Activated T-cell treated with anti-CD3 and anti-CD28 coated beads, Interleukin-2, amount 50 U/mL, for 72 hours (primary cell): ENCODE results near the gene AFF1. TPM values are rescaled to one million over a fixed set of nuclear protein-coding genes. Genes with fewer than 3 reads are reported as not detected.

Experiments used
- ATAC-seq, 2 donors: fragments of 150-1000 bp; cut with Tn5 transposase; replicated peaks in 1 of 2; 2 replicates each; pipeline ENCODE4 v1.10.0; 2021; ENCODE audit warnings: moderate library complexity in 2 of 2, mild to moderate bottlenecking in 1 of 2
- DNase-seq, 2 donors: peaks; one replicate each; pipeline ENCODE4 v3.0.0; 2021 to 2022; ENCODE audit warnings: mixed read lengths in 1 of 2
- H3K27ac Mint-ChIP-seq: one replicate; pipeline ENCODE4 v1.8.0; 2022; ENCODE audit warnings: mild to moderate bottlenecking, moderate library complexity, mixed read lengths
- H3K27me3 Mint-ChIP-seq: one replicate; pipeline ENCODE4 v1.8.0; 2022; ENCODE audit warnings: low read depth, mixed read lengths
- H3K36me3 Mint-ChIP-seq, 2 donors: one replicate each; pipeline ENCODE4 v1.8.0; 2022; ENCODE audit warnings: mixed read lengths in 2 of 2, mild to moderate bottlenecking in 1 of 2; ENCODE audit not compliant: insufficient read depth in 2 of 2
- H3K4me1 Mint-ChIP-seq: one replicate; pipeline ENCODE4 v1.8.0; 2022; ENCODE audit warnings: low read depth, mixed read lengths
- H3K4me3 Mint-ChIP-seq, 2 donors: one replicate each; pipeline ENCODE4 v1.8.0; 2022; ENCODE audit warnings: mild to moderate bottlenecking in 2 of 2, mixed read lengths in 2 of 2, moderate library complexity in 2 of 2
- H3K9me3 Mint-ChIP-seq, 2 donors: one replicate each; pipeline ENCODE4 v1.8.0; 2022; ENCODE audit warnings: mixed read lengths in 2 of 2
- total RNA-seq, 2 donors: library from RNA; stranded (reverse); gene quantifications; one replicate each; pipeline ENCODE4 v1.2.3, GENCODE V29; 2022

The AFF1 gene
- total RNA-seq, 2 donors from 2014 or later, result 57.5 to 68.6 TPM

DNA sequence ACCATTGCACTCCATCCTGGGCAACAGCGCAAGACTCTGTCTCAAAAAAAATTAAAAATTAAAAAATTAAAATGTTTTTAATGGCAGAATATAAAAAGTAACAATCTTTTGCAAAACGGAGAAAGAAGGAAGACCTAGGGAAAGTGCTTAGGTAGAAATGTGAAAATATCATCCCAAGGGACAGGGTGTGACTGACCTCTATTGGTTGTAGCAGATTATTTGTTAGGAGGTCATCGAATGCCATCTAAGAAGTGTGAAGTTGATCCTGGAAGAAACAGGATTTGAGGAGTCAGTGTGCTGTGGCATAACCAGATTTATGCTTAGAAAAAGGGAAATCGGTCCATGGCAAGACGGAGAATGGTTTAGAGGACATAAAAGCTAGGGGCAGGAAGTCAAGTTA is 24.4 kb upstream of the AFF1 start:
- DNase-seq (no peak), ATAC-seq (no peak)
- Mint-ChIP-seq H3K9me3 (no peaks in the 10 kb centered on the region), H3K36me3 (no peaks in the 10 kb centered on the region), H3K4me1 (peaks cover 22% of the 10 kb centered on the region), H3K27ac (no peak overlapping the region), H3K4me3 (no peak overlapping the region), H3K27me3 (no peaks in the 10 kb centered on the region)

DNA sequence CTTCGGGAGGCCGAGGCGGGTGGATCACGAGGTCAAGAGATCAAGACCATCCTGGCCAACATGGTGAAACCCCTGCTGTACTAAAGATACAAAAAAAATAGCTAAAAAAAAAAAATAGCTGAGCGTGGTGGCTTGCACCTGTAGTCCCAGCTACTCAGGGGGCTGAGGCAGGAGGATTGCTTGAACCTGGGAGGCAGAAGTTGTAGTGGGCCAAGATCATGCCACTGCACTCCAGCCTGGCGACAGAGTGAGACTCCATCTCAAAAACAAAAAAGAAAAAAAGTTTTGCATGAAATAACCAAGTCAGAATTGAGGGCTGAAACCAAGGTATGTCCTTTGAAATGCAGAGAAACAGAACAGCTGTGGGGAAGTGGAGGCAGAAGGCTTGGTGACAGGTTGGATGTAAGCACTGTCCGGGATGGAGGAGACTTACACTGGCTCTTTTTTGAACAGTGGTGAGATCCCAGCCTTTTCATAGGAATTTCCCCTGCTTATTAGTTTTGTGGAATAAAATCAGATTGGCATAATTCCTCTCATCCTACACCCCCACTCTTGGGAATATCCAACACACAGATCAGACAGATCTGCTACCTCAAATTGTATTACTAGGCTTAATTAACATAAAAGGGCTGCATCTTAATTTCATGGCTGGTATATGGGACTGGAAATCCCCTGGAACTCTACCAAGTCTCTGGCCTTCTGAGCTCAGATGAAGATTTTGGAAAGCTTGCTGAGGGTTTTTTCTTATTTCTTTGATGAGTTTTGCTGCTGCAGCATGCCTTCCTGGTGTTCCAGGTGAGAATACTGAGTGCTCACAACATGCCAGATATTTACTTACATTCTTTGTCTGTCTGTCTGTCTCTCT is 23.8 kb upstream of the AFF1 start:
- no peaks in the 10 kb centered on the region for H3K9me3 Mint-ChIP-seq
- H3K27me3 Mint-ChIP-seq, result no peaks in the 10 kb centered on the region
- H3K27ac Mint-ChIP-seq, result no peak overlapping the region
- H3K4me3 Mint-ChIP-seq, result no peak overlapping the region
- ATAC-seq (no peak), DNase-seq (no peak)
- H3K36me3 Mint-ChIP-seq, result no peaks in the 10 kb centered on the region
- H3K4me1 Mint-ChIP-seq, result peaks cover 22% of the 10 kb centered on the region

DNA sequence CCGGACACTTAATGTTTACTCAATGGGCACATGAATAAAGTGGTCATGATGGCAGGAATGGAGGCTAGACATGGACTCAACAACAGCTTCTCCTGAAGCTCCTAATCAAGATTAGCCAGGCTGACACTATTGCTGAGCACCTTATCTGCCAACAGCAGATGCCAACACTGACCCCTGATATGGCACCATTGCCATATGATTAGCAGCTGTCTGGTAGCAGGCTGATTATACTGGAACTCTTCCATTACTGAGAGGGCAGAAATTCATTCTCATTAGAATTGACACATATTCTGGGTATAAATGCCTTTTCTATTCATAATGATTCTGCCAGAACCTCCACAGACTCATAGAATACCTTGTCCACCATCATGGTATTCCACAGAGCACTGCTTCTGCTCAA is 18.4 kb upstream of the AFF1 start:
- Mint-ChIP-seq H3K27me3 (no peaks in the 10 kb centered on the region), H3K27ac (no peak overlapping the region), H3K4me1 (peaks cover 3% of the 10 kb centered on the region), H3K4me3 (no peak overlapping the region), H3K9me3 (no peaks in the 10 kb centered on the region), H3K36me3 (no peaks in the 10 kb centered on the region)
- no peak for DNase-seq
- no peak for ATAC-seq

- Mint-ChIP-seq H3K27ac (no peak overlapping the region), H3K4me1 (peaks cover 2% of the 10 kb centered on the region), H3K9me3 (no peaks in the 10 kb centered on the region), H3K27me3 (no peaks in the 10 kb centered on the region), H3K36me3 (no peaks in the 10 kb centered on the region), H3K4me3 (no peak overlapping the region)
- ATAC-seq (no peak), DNase-seq (no peak)
These were observed 17.4 kb upstream of the AFF1 start for GRCh38 chr4:86917212-86918039.

DNA sequence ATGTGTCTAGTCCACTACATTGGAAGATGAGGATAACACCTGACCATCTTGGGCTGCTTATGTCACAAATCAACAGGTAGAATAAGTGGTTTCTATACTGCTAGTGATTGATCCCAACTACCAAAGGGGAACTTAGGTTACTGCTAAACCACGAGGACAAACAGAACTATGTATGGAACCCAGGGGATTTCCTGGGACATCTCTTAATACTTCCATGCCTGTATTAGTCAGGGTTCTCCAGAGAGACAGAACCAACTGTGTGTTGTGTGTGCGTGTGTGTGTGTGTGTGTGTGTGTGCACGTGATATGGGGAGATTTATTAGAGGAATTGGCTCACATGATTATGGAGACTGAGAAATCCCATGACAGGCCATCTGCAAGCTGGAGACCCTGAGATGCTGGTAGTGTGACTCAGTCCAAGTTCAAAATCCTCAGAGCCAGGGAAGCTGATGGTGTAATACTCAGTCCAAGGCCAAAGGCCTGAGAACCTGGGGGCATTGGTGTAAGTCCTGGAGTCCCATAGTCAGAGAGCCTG is 16.2 kb upstream of the AFF1 start:
- no peaks in the 10 kb centered on the region for H3K36me3 Mint-ChIP-seq
- DNase-seq (no peak), ATAC-seq (no peak)
- H3K27me3 Mint-ChIP-seq, result no peaks in the 10 kb centered on the region
- no peak overlapping the region for H3K27ac Mint-ChIP-seq
- H3K4me1 Mint-ChIP-seq, result peaks cover 6% of the 10 kb centered on the region
- H3K9me3 Mint-ChIP-seq, result no peaks in the 10 kb centered on the region
- no peak overlapping the region for H3K4me3 Mint-ChIP-seq

DNA sequence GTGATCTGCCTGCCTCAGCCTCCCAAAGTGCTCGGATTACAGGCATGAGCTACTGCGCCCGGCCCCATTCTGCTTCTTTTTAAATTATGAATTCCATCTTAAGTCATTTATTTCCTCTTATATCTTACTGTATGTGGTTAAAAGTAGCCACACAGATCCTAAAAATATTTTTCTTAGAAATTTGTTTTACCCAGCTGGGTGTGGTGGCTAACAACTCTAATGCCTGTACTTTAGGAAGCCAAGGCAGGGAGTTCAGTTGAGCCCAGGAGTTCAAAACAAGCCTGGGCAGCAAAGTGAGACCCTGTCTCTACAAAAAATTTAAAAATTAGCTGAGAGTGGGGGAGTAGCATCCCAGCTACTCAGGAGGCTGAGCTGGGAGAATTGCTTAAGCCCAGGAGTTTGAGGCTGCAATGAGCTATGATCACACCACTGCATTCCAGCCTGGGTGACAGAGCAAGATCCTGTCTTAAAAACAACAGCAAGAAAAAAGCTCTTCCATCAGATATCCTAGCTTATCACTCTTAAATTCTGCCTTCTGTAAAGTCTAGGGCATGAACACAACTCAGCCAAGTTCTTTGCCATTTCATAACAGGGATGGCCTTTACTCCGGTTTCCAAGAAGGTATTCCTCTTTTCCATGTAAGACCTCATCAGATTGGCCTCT is 15.1 kb upstream of the AFF1 start:
- no peaks in the 10 kb centered on the region for H3K27me3 Mint-ChIP-seq
- DNase-seq (no peak), ATAC-seq (no peak)
- H3K36me3 Mint-ChIP-seq, result no peaks in the 10 kb centered on the region
- H3K4me3 Mint-ChIP-seq, result no peak overlapping the region
- H3K4me1 Mint-ChIP-seq, result peaks cover 6% of the 10 kb centered on the region
- H3K27ac Mint-ChIP-seq, result no peak overlapping the region
- no peaks in the 10 kb centered on the region for H3K9me3 Mint-ChIP-seq

GRCh38 chr4:86921608-86922252 is 13.1 kb upstream of the AFF1 start:
- no peak for ATAC-seq
- no peak overlapping the region for H3K27ac Mint-ChIP-seq
- no peak overlapping the region for H3K4me3 Mint-ChIP-seq
- no peaks in the 10 kb centered on the region for H3K27me3 Mint-ChIP-seq
- no peaks in the 10 kb centered on the region for H3K9me3 Mint-ChIP-seq
- no peaks in the 10 kb centered on the region for H3K36me3 Mint-ChIP-seq
- peaks cover 6% of the 10 kb centered on the region for H3K4me1 Mint-ChIP-seq
- no peak for DNase-seq

DNA sequence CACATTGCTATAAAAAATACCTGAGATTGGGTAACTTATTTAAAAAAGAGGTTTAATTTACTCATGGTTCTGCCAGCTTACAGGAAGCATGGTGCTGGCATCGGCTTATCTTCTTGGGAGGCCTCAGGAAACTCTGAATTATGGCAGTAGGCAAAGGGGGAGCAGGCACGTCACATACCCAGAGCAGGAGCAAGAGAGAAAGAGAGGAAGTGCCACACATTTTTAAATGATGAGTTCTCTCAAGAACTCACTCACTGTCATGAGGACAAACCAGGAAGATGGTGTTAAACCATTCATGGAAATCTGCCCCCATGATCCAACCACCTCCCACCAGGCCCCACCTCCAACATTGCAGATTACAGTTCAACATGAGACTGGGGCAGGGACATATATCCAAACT is 10.0 kb upstream of the AFF1 start:
- ATAC-seq, result no peak
- Mint-ChIP-seq H3K27me3 (no peaks in the 10 kb centered on the region), H3K36me3 (no peaks in the 10 kb centered on the region), H3K9me3 (no peaks in the 10 kb centered on the region), H3K27ac (no peak overlapping the region), H3K4me1 (peaks cover 28% of the 10 kb centered on the region), H3K4me3 (no peak overlapping the region)
- DNase-seq, result no peak

DNA sequence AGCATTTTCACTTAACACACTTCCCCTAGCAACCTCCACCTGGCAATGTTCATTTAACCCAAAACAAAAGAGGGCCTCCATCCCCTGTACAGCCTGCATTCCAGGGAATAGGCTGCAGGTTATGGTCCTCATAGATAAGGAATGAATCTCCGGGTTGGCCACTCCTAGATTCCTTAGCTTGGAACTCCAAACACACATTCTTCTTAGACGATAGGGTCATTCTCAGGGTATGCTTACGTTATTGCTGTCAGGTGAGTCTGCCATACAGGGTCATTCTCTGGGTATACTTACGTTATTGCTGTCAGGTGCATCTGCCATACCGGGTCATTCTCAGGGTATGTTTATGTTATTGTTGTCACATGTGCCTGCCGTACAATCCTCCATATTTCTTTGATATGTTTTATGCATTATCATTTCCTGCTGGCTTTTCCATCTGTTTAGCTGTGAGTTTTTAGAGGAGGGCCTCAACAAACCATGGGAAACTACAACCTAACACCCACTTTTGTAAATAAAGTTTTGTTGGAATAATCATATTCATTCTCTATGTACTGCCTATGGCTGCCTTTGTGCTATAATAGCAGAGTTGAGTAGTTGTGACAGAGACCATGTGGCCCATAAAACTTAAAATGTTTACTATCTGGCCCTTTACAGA is 8.2 kb upstream of the AFF1 start:
- Mint-ChIP-seq H3K9me3 (no peaks in the 10 kb centered on the region), H3K27ac (no peak overlapping the region), H3K4me3 (no peak overlapping the region), H3K36me3 (no peaks in the 10 kb centered on the region), H3K4me1 (peaks cover 33% of the 10 kb centered on the region), H3K27me3 (no peaks in the 10 kb centered on the region)
- no peak for DNase-seq
- no peak for ATAC-seq

GRCh38 chr4:86927843-86928395 is 6.9 kb upstream of the AFF1 start:
- Mint-ChIP-seq H3K9me3 (no peaks in the 10 kb centered on the region), H3K4me1 (peaks cover 27% of the 10 kb centered on the region), H3K4me3 (peak overlapping the region in 1 of 2 donors; percentile 27), H3K36me3 (no peaks in the 10 kb centered on the region), H3K27ac (peak overlapping the region; percentile 26), H3K27me3 (no peaks in the 10 kb centered on the region)
- peak; percentile 5 to 15 for DNase-seq
- peak; percentile 78 to 88 for ATAC-seq

- Mint-ChIP-seq H3K27ac (peak overlapping the region; percentile 9), H3K27me3 (no peaks in the 10 kb centered on the region), H3K4me1 (peaks cover 32% of the 10 kb centered on the region), H3K9me3 (no peaks in the 10 kb centered on the region), H3K4me3 (peak overlapping the region in 1 of 2 donors; percentile 1), H3K36me3 (no peaks in the 10 kb centered on the region)
- no peak for DNase-seq
- no peak for ATAC-seq
These were observed 6.2 kb upstream of the AFF1 start for GRCh38 chr4:86928400-86929255.
